Bone marrow (tissue), 2 donors: ENCODE results near the gene SLC1A4.

ENCODE experiments used
- DNase-seq, 2 donors: peaks; one replicate each; lab custom pipeline; 2025; lab: John Stamatoyannopoulos, UW

The SLC1A4 gene

DNA sequence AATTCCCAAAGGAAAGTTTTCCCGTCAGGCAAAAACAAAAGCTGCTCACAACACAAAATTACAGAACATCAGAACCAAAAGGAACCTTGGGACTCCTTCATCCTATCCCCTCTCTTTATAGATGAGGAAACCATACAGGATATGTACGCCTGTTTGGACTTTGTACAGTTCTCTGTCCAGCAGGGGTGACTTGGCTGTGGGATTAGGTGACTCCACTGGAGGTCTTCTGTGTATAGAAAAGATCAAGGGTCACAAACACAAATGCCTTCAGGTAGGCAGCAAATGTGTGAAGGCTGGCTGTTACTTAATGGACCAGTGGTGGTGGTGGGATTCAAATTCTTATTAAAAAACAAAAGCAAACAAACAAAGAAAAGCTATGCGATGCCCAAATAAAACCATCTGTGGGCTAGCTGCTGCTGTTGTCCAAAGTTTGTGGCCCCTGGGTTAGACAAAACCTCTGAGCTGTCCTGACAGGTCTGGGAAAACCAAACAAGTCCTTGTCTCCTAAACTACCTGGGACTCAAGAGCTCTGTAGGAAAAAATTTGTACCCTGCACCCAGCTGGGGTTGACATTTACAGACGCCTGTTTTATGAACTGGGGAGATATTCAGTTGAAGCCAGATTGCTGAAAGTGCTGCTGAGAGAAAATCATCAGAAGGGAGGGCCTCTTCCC is 65.7 kb downstream of the SLC1A4 start:
- DNase-seq: peak in 1 of 2 donors; percentile 53

DNA sequence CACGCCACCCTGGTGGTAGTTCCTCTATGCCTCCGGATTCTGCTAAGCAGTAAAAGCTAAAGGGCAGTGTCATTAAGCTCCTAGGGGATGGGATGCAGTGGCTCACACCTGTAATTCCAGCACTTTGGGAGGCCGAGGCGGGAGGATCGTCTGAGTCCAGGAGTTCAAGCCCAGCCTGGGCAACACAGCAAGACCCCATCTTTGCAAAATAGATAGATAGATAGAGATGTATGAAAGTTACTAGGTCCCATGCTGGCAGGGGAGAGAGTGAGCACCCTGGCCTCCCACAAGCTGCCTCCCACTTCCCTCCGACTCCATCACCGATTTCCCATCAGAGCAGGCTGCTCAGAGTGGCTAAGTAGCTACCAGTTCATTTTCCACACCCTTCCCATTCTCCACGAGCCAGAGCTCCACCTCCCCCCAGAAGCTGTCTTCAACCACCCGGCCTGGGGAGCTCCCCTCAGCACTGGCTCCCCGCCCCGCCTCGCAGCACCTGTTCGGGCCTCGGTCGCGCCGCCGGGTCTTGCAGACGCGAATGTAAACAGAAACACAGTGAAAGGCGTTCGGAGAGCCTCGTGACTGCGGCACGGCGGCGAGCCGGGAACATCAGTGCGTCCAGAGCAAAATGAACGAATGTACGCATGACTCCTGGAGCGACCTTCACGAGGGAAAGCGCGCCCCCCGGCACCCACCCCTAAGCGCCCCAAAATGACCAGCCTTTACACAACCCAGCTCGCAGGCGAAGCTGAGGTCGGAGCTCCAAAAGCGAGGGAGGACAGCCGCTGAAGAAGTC is 66.4 kb downstream of the SLC1A4 start:
- DNase-seq: no peak

DNA sequence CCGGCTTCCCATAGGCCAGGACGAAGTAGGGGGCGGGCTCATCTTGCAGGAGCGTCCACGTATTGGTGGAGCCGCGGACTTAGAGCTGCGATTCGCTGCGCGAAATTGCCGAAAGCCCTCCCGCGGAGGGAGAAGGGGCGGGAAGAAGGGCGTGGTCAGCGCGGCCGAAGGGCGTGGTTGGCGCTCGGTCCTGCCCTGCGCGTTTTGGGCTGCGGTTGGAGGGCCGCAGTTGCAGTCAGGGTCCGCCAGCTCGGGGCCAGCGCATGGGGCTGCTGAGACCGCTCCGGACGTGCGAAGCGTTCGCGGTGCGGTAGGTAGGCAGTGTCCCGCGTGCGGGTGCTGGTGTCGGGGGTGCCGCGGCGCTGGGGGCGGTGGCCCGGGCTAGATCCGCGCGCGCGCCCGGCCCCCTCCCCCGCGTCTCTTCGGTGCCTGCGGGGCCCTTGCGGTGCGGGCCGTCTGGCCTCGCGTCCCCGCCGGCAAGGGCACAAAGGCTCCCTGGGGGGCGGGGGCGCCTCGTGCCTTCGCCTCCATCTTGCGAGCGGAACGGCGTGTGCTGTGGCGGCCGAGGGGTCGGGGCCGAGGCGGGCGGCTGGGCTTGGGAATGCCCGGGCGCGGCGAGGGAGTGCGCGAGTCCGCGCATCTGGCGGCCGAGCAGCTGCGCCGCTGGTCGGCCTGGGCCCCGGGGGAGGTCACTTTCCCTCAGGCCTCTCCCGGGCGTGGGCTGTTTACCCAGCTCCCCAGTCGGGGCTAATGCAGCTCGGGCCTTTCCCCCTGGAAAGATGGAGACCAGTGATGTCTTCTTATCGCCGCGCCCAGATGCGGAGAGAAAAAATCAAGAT is 67.2 kb downstream of the SLC1A4 start, which contains the start of gene CEP68:
CEP68 (plus strand) TSS at position 202 of the 839 bp plus-strand sequence. CDS start 13,029 bp downstream, outside the sequence.
- DNase-seq: peak; percentile 78 to 90

DNA sequence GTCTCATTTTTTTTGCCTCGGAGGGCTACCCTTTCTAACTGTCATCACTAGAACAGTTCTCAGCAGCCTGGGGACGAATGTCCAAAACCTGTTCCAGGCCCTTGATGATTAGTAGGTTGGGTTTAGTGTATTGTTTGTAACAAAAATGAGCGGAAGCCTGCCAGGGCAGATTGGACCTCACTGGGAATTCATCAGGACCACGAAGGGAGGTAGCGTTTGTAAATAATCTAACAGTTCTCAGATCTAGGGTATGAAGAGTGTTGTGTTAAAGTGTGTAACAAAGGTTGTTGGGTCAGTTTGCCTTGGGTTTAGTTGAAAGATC is 67.8 kb downstream of the SLC1A4 start:
- DNase-seq: no peak

DNA sequence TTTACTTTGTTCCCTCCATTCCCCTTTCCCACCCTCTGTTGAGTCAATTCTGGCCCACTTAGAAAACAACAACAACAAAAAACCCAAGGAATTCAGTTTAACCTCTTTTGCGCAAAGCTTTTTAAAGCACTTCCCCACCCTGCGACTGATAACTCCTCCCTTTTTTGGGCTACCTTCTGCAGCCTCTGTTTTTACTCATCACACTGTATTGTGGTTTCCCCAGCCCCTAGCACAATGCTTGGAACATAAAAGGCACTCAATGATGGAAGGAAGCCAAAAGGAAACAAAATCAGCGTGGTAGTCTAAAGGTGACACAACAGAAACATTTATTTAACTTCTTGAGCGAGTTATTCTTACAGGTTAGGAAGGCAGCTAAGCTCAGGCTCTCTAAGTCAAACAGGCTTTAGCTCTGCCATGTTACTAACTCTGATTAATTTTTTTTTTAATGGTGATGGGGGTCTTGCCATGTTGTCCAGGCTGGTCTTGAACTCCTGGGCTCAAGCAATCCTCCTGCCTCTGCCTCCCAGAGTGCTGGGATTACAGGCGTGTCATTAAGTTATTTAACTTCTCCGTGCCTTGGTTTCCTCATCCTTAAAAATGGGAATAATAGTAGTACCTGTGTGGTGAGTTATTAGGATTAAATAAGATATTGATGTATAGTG is 68.3 kb downstream of the SLC1A4 start:
- peak in 1 of 2 donors; percentile 91 for DNase-seq

DNA sequence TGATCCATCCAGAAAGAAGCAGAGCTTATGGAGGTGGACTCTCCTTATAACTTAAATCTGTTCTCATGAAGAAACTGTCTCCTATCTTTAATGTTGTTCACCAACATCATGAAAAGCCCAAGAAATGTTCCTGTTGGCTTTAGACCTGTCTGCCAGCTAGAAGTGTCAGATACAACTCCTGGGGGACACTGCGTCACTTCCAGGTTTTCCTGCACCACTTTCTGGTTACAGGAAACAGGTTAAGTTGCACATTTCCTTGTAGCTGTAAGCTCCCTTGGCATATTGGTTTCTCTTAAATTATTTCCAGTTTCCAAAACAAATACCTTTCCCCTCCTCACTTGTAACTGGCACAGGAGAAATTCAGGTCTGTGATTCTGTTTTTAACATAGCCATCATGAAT is 69.9 kb downstream of the SLC1A4 start:
- no peak for DNase-seq

DNA sequence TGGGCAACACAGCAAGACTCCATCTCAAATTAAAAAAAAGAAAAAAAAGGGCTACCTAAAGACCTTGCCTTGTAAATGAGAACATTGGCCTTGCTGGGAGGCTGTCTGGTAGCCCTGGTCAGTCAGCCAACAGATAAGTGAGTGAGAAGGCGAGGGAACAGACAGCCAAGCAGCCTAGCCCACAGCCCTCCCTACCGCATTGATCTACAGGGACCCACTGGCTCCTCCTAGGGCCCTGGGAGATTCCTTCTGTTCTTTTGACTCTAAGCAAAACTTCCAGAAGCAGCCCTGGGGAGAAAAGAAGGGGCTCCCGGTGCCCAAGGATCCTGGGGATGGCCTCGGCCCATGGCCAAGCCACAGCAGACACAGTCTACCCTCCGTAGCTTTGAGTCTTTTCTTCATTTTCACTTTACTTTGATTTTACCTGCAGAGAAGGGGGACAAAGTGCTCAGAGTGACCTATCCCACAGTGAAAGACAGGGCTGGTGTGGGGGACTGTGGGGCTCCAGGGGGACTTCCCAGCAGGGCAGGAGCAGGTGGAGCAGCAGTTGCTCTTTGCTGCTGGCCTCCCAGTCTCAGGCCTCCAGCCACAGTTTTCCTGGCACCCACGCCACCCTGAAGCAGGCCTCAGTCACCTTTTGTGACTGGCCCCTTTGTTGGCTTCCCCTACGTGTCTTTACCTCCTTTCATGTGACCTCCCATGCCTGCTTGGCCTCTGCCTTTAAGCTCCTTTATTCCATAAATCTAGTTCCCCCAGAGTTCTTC is 72.1 kb downstream of the SLC1A4 start:
- DNase-seq: no peak

DNA sequence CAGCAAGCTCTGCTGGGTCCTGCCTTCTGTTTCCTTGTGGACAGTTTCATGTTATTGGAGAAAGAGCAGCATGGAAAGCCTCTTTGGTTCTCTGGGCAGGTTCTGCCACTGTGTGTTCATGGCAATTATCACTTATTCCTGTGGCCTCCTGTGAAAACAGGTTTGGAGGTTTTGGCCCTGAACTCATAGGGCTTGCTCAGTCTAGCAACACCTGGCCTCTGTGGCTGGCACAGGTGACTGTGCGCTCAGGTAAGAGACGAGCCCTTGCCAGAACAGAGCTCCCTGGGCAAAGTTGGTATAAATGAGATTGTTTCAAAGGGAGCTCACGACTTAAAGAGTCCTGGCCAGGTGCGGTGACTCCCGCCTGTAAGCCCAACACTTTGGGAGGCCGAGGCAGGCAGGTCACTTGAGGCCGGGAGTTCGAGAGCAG is 72.7 kb downstream of the SLC1A4 start:
- DNase-seq: no peak

DNA sequence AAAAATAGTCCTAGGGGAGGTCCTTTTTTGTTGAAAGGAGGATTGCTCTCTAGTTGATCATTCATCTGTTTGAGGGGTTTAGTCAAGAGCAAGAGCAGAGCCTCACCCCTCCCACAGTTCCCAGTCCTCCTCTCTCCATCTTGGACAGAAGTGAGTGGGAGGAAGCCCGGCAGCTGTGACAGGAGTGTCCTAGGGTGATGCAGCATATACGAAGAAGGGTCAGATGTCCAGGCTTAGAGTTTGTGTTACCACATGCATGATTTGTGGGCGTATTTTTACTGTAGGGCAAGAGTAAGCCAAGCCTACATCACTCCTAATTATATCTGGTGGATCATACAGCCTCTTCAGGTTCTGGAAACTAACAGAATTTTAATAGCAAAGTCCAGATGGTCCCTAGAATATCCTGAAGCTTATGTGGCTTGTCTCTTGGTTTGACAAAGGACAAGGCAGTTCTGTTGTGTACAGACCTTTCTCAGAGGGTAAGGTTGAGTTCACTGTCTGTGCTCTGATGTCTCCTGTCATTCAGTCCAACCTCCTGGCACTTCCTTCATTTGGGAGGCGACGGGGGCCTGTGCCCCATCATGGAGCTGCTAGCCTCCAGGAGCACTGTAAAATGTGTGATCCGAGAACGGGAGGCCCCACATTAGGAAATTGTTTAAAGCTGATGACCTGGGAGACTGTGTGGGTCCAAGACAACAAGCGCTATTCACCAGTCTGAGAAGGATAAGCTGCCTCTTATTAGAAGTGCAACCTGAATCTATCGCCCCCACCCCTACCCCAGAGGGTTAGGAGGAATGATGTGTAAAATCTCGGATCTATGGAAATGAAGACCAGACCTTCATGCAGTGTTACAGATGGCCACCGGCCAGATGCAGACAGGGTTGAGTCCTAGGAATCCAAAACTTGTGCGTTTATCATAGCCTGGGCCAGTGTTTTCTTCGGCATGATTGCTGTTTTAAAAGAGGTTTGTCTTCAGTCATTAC is 73.9 kb downstream of the SLC1A4 start:
- DNase-seq: no peak

DNA sequence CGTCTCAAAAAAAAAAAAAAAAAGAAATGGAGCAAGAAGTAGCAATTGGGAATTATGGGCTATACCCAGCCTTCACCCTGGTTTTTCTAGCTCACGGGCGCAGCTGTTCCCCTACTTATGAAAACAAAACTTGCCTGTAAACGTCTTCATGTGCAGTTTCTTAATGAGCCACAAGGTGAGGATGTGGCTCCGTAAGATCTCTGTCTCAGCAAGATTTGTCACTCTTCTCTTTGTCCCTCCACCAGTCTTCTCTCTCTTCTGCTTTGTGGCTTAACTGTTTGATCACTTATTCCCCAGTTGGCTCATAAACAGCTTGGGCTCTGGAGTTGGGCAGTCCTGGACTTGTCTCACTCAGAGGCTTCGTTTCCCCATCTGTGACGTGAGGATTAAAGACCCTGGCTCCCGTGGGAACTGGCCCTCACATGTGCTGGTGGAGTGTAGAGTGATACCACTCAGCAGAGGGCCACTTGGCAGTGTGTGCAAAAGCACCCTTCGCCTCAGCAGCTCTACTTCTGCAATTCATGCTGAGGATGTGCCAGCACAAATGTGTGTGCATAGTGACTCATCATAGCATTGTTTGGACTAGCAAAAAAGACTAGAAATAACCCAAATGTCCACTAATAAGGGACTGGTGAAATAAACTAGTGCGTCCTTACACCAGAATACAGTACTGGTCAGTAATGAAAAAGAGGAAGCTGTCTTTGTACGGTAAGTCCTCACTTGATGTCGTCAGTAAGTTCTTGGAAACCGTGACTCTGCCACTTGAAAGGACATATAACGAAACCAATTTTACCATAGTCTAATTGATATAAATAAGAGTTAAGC is 75.7 kb downstream of the SLC1A4 start:
- DNase-seq: peak; percentile 63 to 94

DNA sequence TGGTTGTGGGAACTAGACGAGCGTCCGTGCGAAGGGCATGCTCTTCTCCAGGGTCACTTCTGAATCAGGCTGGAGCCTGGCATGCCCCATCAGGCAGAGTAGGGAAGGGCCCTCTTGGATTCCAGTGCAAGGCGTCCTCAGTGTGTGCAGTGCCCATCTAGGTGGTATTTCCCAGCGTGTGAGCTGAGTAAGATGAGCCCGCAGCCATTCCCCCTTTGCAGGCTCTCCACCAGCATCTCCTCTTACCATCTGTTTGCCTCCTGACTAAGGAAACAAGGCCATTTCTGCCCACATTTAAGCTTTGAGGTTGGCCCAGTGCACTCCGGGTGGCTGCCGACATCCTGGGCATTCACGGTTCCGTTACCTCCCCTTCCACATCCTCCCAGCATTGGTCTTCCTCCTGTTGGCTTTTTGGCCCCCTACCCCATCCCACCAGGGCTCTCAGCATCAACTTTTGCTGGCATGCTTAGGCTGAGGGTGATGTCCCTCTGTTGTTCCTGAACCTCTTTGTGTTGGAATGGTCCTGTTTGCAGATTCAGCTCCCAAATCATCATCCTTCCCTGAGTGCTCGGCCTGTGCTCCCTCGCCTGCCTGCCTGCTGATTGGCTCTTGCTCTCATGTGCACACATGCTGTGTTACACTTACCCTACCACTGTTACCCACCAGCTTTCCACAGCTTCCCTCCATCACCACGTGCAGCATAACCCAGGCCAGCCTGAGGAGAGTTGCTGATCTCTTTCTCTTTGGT is 78.8 kb downstream of the SLC1A4 start:
- DNase-seq: no peak

DNA sequence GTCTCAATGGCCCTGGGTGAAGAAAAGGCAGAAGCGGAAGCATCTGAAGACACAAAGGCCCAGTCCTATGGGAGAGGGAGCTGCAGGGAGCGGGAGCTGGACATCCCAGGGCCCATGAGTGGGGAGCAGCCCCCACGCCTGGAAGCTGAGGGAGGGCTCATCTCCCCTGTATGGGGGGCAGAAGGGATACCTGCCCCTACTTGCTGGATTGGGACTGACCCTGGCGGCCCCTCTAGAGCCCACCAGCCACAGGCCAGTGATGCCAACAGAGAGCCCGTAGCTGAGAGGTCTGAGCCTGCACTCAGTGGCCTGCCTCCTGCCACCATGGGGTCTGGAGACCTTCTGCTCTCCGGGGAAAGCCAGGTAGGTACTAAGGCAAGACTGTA is 80.2 kb downstream of the SLC1A4 start:
- no peak for DNase-seq

DNA sequence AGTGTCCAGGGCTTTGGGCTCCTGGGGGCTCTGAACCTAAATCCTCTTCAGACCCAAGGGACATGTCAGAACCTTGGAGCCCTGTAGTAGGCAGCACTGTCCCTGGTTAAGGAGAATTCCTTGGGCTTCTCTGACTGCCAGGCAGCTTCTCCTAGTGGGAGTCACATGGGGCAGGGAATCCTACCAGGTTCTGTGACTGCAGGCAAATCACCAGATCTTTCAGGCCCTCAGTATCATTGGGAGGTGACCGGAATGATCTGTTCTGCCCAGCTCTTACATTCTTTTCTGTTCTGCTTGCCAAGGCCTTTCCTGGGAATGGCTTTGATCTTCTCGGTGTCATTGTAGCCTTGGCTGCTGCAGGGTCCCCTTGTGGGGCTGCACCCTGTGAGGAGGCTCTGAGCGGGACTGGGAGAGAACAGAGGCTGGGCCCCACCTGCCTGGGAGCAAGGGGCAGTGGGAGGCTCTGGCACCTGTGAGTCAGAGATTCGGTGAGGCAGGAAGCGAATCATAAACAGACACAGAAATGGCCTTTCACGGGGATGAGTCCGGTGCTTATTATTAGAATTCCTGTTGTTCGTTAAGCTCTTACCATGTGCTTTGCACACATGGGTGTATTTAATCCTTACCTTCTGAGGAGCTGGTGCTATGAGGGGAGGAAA is 81.1 kb downstream of the SLC1A4 start:
- DNase-seq: no peak

DNA sequence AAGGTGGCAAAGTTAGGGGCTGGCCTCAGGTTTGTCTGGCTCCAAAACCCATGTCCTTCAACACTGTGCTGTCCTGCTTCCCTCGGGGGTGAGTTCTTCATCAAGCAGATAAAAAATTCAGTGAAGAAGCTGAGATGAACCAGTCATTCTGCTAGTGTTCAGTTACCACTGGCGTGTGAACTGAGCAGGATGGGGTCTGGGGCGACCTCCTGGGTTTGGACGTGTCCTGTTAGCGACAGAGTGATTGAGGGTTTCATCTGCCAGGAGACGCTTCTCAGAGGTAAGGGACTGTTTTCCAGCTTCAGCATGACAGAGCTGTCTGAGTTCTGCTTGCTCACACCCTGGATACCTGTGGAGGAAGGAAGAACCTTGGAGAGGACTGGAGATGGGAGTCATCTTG is 81.7 kb downstream of the SLC1A4 start:
- DNase-seq: no peak

DNA sequence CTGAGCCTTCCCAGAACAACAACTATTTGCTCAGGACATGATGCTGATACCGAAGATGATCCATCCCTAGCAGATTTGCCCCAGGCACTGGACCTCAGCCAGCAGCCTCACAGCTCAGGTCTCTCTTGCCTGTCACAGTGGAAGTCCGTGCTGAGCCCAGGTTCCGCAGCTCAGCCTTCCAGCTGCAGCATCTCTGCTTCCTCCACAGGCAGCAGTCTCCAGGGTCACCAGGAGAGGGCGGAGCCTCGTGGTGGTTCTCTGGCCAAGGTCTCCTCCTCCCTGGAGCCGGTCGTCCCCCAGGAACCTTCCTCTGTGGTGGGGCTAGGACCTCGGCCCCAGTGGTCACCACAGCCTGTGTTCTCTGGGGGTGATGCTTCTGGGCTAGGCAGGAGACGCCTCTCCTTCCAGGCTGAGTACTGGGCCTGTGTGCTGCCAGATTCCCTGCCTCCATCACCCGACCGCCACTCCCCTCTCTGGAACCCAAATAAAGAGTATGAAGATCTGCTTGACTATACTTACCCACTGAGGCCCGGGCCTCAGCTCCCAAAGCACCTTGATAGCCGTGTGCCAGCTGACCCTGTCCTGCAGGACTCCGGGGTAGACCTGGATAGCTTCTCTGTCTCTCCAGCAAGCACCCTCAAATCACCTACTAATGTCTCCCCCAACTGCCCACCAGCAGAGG is 82.4 kb downstream of the SLC1A4 start:
- DNase-seq: no peak

DNA sequence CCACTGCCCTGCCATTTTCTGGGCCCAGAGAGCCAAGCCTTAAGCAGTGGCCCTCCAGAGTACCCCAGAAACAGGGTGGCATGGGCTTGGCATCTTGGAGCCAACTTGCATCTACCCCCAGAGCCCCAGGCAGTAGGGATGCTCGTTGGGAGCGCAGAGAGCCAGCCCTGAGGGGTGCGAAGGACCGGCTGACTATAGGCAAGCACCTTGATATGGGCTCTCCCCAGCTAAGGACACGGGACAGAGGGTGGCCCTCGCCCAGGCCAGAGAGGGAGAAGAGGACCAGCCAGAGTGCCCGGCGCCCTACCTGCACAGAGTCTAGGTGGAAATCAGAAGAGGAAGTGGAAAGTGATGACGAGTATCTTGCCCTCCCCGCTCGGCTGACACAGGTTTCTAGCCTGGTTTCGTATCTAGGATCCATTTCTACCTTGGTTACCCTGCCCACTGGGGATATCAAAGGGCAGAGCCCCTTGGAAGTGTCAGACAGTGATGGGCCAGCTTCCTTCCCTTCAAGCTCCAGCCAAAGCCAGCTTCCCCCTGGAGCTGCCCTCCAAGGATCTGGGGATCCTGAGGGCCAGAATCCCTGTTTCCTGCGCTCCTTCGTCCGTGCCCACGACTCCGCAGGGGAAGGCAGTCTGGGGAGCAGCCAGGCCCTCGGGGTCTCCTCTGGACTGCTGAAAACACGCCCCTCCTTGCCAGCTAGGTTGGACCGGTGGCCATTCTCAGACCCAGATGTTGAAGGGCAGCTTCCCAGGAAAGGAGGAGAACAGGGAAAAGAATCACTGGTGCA is 83.2 kb downstream of the SLC1A4 start:
- DNase-seq: no peak
